ENCODE measurements around the gene PLEKHA6.

- TF ChIP-seq CTCF (IDR thresholded peaks at IDR 0.05; ENCODE audit: insufficient read depth, low read length): no peak
- TF ChIP-seq POLR2AphosphoS5 (IDR thresholded peaks at IDR 0.05; ENCODE audit: low read depth): no peak
- no peak for TF ChIP-seq REST (IDR thresholded peaks at IDR 0.05; ENCODE audit: insufficient replicate concordance, low read depth)
- TF ChIP-seq SPI1 (IDR thresholded peaks at IDR 0.05; ENCODE audit: borderline replicate concordance, low read depth): no peak; the same call in 1 of the 2 replicates
- TF ChIP-seq GABPA (IDR thresholded peaks at IDR 0.05; ENCODE audit: low read depth): no peak
These were observed 80.8 kb downstream of the PLEKHA6 start for GRCh38 chr1:204278958-204279357.
